ENCODE measurements around the gene PSMC1. TPM values are rescaled to one million over a fixed set of nuclear protein-coding genes. Genes with fewer than 3 reads are reported as not detected.

The PSMC1 gene
- total RNA-seq, 1 experiment from 2014 or later = 132 TPM

DNA sequence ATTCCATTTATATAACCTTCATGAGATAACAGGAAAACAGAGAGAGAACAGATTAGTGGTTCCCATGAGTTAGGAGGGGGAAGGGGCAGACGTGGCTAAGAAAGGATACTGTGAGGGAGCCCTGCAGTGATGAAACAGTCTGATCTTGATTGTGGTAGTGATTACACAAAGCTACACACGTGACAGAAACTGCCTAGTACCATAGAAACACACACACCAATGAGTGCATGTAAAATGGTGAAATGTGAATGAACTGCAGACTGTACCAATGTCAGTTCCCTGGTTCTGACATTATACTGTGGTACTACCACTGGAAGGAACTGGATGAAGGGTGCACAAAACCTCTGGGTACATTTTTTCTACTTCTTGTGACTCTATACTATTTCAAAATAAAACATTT lies 38.5 kb downstream of the PSMC1 start:
- Histone ChIP-seq H4K20me1 (ENCODE audit: insufficient read depth) (no peaks in the 10 kb centered on the region), H3K4me1 (ENCODE audit: control insufficient read depth in 1 of 2, insufficient read depth in 2 of 2, low read length in 2 of 2) (no peaks in the 10 kb centered on the region), H3K4me3 (replicated peaks in 1 of 2; ENCODE audit: low read depth in 1 of 2, low read length in 2 of 2) (no peak overlapping the region), H3K4me2 (ENCODE audit: low read length) (no peak overlapping the region), H3K27me3 (ENCODE audit: insufficient read depth, low read length) (no peaks in the 10 kb centered on the region), H3K27ac (ENCODE audit: low read depth, low read length) (no peak overlapping the region), H3K9ac (ENCODE audit: low read length) (no peak overlapping the region), H3K36me3 (ENCODE audit: control insufficient read depth in 1 of 2, insufficient read depth in 2 of 2, low read length in 2 of 2) (peaks cover 4 to 28% of the 10 kb centered on the region in 2 experiments; a peak in 3 of 4 replicates), H2AFZ (ENCODE audit: low read depth, low read length, poor library complexity, severe bottlenecking) (no peak overlapping the region), H3K9me2 (ENCODE audit: insufficient read depth) (no peaks in the 10 kb centered on the region), H3K79me2 (ENCODE audit: insufficient read depth, low read length) (no peaks in the 10 kb centered on the region), H3K9me3 (ENCODE audit: control insufficient read depth in 1 of 2, insufficient read depth in 1 of 2, low read depth in 1 of 2, low read length in 2 of 2) (no peaks in the 10 kb centered on the region)
- CTCF ChIA-PET = no interaction called here
- RAD21 ChIA-PET (ENCODE audit: low non-redundant PET in 1 of 2, low total read pairs in 2 of 2, uncharacterized antibody in 2 of 2, unreplicated experiment in 2 of 2) = no interaction called here
- DNase-seq (ENCODE audit: low read depth, low spot score) (no peak), ATAC-seq (no peak)
- BruUV-seq (replicated peaks) = no TSS peak
- intact Hi-C loops (cut with micrococcal nuclease) = no loop called here
- POLR2A ChIA-PET = no interaction called here
- TF ChIP-seq POLR2AphosphoS5 (IDR thresholded peaks at IDR 0.05; ENCODE audit: low read depth, low read length) (no peak), ELF1 (IDR thresholded peaks at IDR 0.05; ENCODE audit: borderline replicate concordance, low read depth) (no peak), TCF7L2 (IDR thresholded peaks at IDR 0.05; ENCODE audit: borderline replicate concordance, extremely low read depth, insufficient read depth, insufficient read length) (no peak), YY1 (IDR thresholded peaks at IDR 0.05; ENCODE audit: extremely low read depth, insufficient replicate concordance, low read depth, low read length) (no peak), EZH2 (IDR thresholded peaks at IDR 0.05) (no peak), CBX3 (IDR thresholded peaks at IDR 0.05; ENCODE audit: low read depth) (no peak)
- TF ChIP-seq, protein P1, sequence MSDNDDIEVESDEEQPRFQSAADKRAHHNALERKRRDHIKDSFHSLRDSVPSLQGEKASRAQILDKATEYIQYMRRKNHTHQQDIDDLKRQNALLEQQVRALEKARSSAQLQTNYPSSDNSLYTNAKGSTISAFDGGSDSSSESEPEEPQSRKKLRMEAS (IDR thresholded peaks at IDR 0.05) = no peak

DNA sequence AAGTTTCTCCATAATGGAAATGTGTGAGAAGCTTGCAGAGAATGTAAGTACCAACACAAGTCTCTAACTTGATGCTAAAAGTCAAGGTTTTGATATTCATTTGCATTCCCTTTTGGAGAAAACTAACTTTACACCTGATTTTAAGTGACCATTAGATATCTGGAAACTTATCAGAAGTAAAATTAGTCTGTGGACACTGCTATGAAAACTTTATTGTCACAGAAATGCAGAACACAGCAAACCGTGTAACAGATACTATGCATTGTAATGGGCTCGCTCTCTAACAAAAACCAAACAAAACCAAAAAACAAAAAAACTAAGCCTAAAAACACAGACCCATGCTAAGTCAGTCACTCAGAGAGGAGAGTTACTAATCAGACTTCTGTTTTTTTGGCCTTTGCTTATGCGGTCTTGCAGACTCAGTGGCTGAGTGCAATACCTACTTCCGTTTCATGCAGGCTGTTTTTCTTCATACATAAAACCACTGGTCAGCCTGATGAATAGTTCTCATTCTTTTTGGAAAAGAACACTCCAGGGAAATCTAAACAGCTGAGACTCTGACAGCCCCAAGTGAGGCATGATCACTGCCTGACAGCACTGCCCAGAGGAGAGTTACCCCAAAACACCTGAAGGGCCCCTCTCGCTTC lies 39.6 kb downstream of the PSMC1 start:
- RAD21 ChIA-PET (ENCODE audit: low non-redundant PET in 1 of 2, low total read pairs in 2 of 2, uncharacterized antibody in 2 of 2, unreplicated experiment in 2 of 2) = no interaction called here
- no TSS peak for BruUV-seq (replicated peaks)
- no peak for DNase-seq (ENCODE audit: low read depth, low spot score)

More for the DNA sequence above, 39.6 kb downstream of the PSMC1 start:
- TF ChIP-seq, protein P2, sequence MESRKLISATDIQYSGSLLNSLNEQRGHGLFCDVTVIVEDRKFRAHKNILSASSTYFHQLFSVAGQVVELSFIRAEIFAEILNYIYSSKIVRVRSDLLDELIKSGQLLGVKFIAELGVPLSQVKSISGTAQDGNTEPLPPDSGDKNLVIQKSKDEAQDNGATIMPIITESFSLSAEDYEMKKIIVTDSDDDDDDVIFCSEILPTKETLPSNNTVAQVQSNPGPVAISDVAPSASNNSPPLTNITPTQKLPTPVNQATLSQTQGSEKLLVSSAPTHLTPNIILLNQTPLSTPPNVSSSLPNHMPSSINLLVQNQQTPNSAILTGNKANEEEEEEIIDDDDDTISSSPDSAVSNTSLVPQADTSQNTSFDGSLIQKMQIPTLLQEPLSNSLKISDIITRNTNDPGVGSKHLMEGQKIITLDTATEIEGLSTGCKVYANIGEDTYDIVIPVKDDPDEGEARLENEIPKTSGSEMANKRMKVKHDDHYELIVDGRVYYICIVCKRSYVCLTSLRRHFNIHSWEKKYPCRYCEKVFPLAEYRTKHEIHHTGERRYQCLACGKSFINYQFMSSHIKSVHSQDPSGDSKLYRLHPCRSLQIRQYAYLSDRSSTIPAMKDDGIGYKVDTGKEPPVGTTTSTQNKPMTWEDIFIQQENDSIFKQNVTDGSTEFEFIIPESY (IDR thresholded peaks at IDR 0.05; ENCODE audit: extremely low read depth, insufficient replicate concordance, low read length) = no peak
- TF ChIP-seq RAD21 (IDR thresholded peaks at IDR 0.05; ENCODE audit: low read depth) = no peak
- TF ChIP-seq YY1 (IDR thresholded peaks at IDR 0.05; ENCODE audit: extremely low read depth, insufficient replicate concordance, low read depth, low read length) = no peak
- TF ChIP-seq POLR2A (IDR thresholded peaks at IDR 0.05; ENCODE audit: borderline replicate concordance, extremely low read depth, insufficient read depth, insufficient read length) = no peak
- TF ChIP-seq EZH2 (IDR thresholded peaks at IDR 0.05) = no peak
- no peak for TF ChIP-seq POLR2AphosphoS5 (IDR thresholded peaks at IDR 0.05; ENCODE audit: low read depth, low read length)
- TF ChIP-seq TCF7L2 (IDR thresholded peaks at IDR 0.05; ENCODE audit: borderline replicate concordance, extremely low read depth, insufficient read depth, insufficient read length) = no peak
- TF ChIP-seq EGR1 (IDR thresholded peaks at IDR 0.05; ENCODE audit: low read depth) = no peak
- no peak for TF ChIP-seq SRF (IDR thresholded peaks at IDR 0.05; ENCODE audit: low read depth)
- TF ChIP-seq, protein P3, sequence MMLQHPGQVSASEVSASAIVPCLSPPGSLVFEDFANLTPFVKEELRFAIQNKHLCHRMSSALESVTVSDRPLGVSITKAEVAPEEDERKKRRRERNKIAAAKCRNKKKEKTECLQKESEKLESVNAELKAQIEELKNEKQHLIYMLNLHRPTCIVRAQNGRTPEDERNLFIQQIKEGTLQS (IDR thresholded peaks at IDR 0.05) = no peak
- TF ChIP-seq EZH2phosphoT487 (IDR thresholded peaks at IDR 0.05; ENCODE audit: borderline replicate concordance) = no peak
- ChIA-PET CTCF (no interaction called here), POLR2A (no interaction called here)
- peaks cover 0 to 5% of the 10 kb centered on the region in 2 experiments; a peak in 1 of 4 replicates for H3K4me1 ChIP-seq (ENCODE audit: control insufficient read depth in 1 of 2, insufficient read depth in 2 of 2, low read length in 2 of 2)
- no peak overlapping the region for H2AFZ ChIP-seq (ENCODE audit: low read depth, low read length, poor library complexity, severe bottlenecking)
- no peaks in the 10 kb centered on the region for H3K9me2 ChIP-seq (ENCODE audit: insufficient read depth)
- no peak overlapping the region for H3K4me3 ChIP-seq (replicated peaks in 1 of 2; ENCODE audit: low read depth in 1 of 2, low read length in 2 of 2)
- no peaks in the 10 kb centered on the region for H3K9me3 ChIP-seq (ENCODE audit: control insufficient read depth in 1 of 2, insufficient read depth in 1 of 2, low read depth in 1 of 2, low read length in 2 of 2)
- no peak overlapping the region for H3K9ac ChIP-seq (ENCODE audit: low read length)
- peaks cover 0 to 23% of the 10 kb centered on the region in 2 experiments; a peak in 2 of 4 replicates for H3K36me3 ChIP-seq (ENCODE audit: control insufficient read depth in 1 of 2, insufficient read depth in 2 of 2, low read length in 2 of 2)
- H3K79me2 ChIP-seq (ENCODE audit: insufficient read depth, low read length) = no peaks in the 10 kb centered on the region
- H4K20me1 ChIP-seq (ENCODE audit: insufficient read depth) = no peaks in the 10 kb centered on the region
- intact Hi-C loops (cut with micrococcal nuclease) = no loop called here
- H3K27me3 ChIP-seq (ENCODE audit: insufficient read depth, low read length) = no peaks in the 10 kb centered on the region
- H3K27ac ChIP-seq (ENCODE audit: low read depth, low read length) = no peak overlapping the region
- no peak for ATAC-seq
- H3K4me2 ChIP-seq (ENCODE audit: low read length) = no peak overlapping the region
